BLaER1 (cell line): ENCODE results near the gene TJP2.
A peak's percentile ranks its signal among the peaks of the same experiment; 100 is the strongest.

Experiments
- H3K27ac ChIP-seq: shearing (Covaris generic); formaldehyde crosslinking; 2 replicates; pipeline ENCODE4 v1.8.1; 2022
- H3K27me3 ChIP-seq: shearing (Covaris generic); formaldehyde crosslinking; 2 replicates; pipeline ENCODE4 v1.8.1; 2022
- H3K36me3 ChIP-seq: shearing (Covaris generic); formaldehyde crosslinking; 2 replicates; pipeline ENCODE4 v1.8.1; 2022
- H3K4me1 ChIP-seq: shearing (Covaris generic); formaldehyde crosslinking; 2 replicates; pipeline ENCODE4 v1.8.1; 2022
- H3K4me2 ChIP-seq: shearing (Covaris generic); formaldehyde crosslinking; 2 replicates; pipeline ENCODE4 v1.8.1; 2022
- H3K4me3 ChIP-seq: shearing (Covaris generic); formaldehyde crosslinking; 2 replicates; pipeline ENCODE4 v1.8.1; 2022
- H3K9ac ChIP-seq: shearing (Covaris generic); formaldehyde crosslinking; 2 replicates; pipeline ENCODE4 v1.8.1; 2022
- H3K9me3 ChIP-seq: shearing (Covaris generic); formaldehyde crosslinking; 2 replicates; pipeline ENCODE4 v1.8.1; 2022
- H4K20me1 ChIP-seq: shearing (Covaris generic); formaldehyde crosslinking; 2 replicates; pipeline ENCODE4 v1.8.1; 2022
- Cebpa-rat ChIP-seq: shearing (Covaris generic); IDR thresholded peaks from 2 replicates; pipeline ENCODE4 v1.8.1; 2022

TJP2 gene

DNA sequence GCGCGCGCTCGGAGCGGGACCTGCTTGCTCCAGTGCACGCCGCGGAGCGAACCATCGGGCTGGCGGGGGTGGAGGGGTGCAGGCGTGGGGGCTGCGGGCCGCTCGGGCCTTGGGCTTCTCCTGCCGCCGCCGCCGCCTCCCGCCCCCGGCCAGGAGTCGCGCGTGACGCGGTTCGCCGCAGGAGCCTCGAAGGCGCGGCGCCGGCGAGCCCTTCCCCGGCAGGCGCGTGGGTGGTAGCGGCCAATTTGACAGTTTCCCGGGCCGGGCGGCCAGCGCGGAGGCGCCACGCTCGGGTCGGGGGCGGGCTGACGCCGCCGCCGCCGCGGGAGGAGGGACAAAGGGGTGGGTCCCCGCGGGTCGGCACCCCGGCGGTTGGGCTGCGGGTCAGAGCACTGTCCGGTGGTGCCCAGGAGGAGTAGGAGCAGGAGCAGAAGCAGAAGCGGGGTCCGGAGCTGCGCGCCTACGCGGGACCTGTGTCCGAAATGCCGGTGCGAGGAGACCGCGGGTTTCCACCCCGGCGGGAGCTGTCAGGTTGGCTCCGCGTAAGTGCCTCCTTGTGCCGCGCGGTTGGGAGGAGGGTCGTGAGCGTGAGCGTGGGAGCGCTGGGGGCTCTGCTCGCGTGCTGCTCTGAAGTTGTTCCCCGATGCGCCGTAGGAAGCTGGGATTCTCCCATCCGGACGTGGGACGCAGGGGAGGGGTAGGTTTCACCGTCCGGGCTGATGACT, at the start of gene TJP2:
Gene TJP2, plus strand, starts transcription at position 387 of the 725 bp plus-strand sequence. Its CDS starts 96 bp downstream, at position 483.
- H3K9me3 ChIP-seq = no peaks in the 10 kb centered on the region
- peak within 1 kb of the TSS; percentile 64 for H3K4me3 ChIP-seq
- no peaks in the 10 kb centered on the region for H3K36me3 ChIP-seq
- H3K27me3 ChIP-seq = peaks cover 56% of the 10 kb centered on the region
- H3K27ac ChIP-seq = no peak within 1 kb of the TSS
- H3K4me1 ChIP-seq = peaks cover 21% of the 10 kb centered on the region
- peak within 1 kb of the TSS; percentile 75 for H3K4me2 ChIP-seq
- H3K9ac ChIP-seq = peak within 1 kb of the TSS; percentile 36; the same call in 1 of the 2 replicates
- peaks cover 66% of the 10 kb centered on the region for H4K20me1 ChIP-seq
- TF ChIP-seq Cebpa-rat = no peak

DNA sequence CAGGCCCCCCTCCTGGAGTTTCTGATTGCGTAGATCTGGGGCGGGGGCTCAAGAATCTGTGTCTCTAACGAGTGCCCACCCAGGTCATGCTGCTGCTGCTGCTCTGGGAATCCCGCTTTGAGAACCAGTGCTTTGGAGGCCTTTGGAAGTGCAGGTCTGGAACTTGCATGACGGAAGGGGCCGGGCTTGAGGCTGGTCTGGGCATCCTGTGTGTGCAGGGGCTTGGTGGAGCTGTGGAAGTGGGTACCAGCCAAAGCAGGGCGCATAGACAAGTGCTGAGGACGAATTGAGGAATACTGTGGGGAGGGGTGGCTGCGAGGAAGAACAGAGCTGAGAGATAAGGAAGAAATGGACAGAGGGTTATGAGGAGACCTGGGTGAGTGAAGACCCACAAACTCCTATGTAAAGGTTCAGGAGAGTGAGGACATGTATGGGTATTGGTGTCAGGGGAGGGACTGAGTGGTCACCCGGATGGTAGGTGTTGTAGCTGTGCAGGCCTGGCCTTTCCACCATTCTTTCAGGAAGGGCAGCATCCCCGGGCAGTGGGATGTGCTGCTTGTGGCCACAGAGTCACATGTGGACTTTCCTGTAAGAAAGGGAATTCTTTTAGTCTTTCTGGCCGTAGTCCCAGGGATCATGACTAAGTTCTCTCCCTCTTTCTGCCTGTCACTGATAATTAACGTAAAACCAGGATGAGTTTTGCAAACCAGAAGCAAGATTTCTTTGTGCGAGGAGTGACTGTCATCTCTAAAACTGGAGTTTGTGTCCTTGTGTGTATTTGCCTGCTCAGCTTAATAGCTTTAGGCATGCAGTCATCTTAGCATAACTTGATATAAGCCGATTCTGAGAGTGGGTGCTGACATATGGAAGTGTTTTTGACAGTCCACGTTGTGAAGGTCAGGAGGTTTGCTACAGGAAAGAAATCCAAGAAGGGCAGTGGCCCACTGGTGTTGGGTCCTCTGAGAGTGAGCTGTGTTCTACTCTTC, 43.3 kb upstream of the TJP2 start:
- Histone ChIP-seq H3K9me3 (no peaks in the 10 kb centered on the region), H3K9ac (no peak overlapping the region), H3K4me1 (no peaks in the 10 kb centered on the region), H3K4me3 (no peak overlapping the region), H3K27ac (no peak overlapping the region), H4K20me1 (no peaks in the 10 kb centered on the region), H3K27me3 (no peaks in the 10 kb centered on the region), H3K36me3 (peaks cover 15% of the 10 kb centered on the region), H3K4me2 (no peak overlapping the region)
- no peak for TF ChIP-seq Cebpa-rat

DNA sequence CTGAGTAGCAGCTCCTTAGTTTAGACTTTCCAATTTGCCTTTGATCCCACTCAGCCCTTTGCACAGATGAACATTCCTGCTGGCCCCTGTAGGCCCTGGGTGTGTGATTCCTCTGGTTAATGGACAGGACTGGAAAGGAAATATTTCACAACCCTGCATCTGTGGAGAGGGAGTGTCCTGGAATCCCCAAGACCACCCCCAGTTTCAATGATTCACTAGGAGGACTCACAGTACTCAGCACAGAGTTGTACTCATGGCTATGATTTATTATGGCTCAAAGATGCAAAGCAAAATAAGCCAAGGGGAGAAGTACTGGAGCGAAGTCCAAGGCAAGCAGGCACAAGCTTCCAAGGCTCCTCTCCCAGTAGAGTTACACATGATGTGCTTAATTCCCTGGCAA, 42.4 kb upstream of the TJP2 start:
- no peaks in the 10 kb centered on the region for H4K20me1 ChIP-seq
- H3K9ac ChIP-seq = no peak overlapping the region

DNA sequence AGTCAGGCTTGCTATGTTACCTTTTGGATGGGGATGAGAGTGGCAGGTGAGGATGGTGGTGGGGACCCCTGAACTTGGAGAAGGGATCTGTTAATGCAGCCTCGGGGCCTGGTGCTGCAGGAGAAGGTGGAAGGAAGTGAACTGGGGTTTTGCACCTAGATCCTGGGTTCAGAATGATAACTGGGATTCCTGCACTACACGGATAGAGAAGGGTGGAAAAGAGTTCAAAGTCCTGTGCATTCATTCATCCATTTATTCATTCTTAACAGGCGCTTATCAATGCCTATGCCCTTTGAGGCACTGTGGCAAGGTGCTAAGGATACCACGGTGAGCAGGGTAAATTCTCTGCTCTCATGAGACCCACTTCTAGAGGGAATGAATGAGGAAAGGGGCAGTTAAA, 41.7 kb upstream of the TJP2 start:
- TF ChIP-seq Cebpa-rat = no peak
- Histone ChIP-seq H3K4me1 (no peaks in the 10 kb centered on the region), H4K20me1 (no peaks in the 10 kb centered on the region), H3K36me3 (peaks cover 16% of the 10 kb centered on the region), H3K27me3 (no peaks in the 10 kb centered on the region), H3K27ac (no peak overlapping the region), H3K9ac (no peak overlapping the region), H3K4me2 (no peak overlapping the region), H3K9me3 (no peaks in the 10 kb centered on the region), H3K4me3 (no peak overlapping the region)

More for the DNA sequence above, 42.4 kb upstream of the TJP2 start:
- H3K27me3 ChIP-seq = no peaks in the 10 kb centered on the region
- no peak for TF ChIP-seq Cebpa-rat
- H3K36me3 ChIP-seq = peaks cover 15% of the 10 kb centered on the region
- H3K4me3 ChIP-seq = no peak overlapping the region
- no peak overlapping the region for H3K4me2 ChIP-seq
- H3K4me1 ChIP-seq = no peaks in the 10 kb centered on the region
- H3K27ac ChIP-seq = no peak overlapping the region
- H3K9me3 ChIP-seq = no peaks in the 10 kb centered on the region

DNA sequence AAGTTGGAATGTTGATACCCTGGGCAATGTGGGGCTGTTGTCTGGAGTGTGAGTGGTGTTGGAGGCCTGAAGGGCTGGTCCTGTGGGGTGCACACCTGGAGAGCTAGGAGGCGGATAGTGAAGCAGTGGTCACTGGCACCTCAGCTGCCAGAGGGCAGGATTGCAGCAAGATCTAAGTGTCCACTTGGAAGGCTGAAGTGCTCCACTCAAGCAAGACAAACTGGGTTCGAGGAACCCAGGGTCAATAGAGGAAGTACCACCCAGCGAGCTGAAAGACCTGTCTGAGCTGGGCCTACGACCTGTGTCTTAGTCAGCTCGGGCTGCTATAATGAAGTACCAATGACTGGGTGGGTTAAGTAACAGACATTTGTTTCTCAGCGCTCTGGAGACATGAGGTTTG, 39.7 kb upstream of the TJP2 start:
- H3K4me3 ChIP-seq = no peak overlapping the region
- H3K4me2 ChIP-seq = no peak overlapping the region
- no peaks in the 10 kb centered on the region for H3K4me1 ChIP-seq
- no peak overlapping the region for H3K27ac ChIP-seq
- TF ChIP-seq Cebpa-rat = no peak
- H3K36me3 ChIP-seq = peaks cover 28% of the 10 kb centered on the region
- no peaks in the 10 kb centered on the region for H3K9me3 ChIP-seq
- H3K27me3 ChIP-seq = no peaks in the 10 kb centered on the region
- no peaks in the 10 kb centered on the region for H4K20me1 ChIP-seq
- H3K9ac ChIP-seq = no peak overlapping the region

DNA sequence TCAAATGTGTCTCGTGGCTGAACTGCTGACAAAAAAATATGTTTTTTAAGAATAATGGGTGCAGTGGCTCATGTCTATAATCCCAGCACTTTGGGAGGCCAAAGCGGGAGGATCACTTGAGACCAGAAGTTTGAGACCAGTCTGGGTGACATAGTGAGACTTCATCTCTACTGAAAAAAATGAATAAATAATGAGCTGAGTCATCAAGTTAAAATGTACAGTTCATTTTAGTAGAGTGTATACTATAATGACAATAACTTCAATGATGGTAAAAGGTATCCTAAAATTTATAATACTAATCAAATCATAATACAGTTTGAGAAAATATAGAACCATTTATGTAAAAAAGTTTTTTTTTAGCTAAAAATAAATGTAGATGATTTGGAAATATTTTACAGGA, 37.9 kb upstream of the TJP2 start:
- TF ChIP-seq Cebpa-rat = no peak
- H3K36me3 ChIP-seq = peaks cover 28% of the 10 kb centered on the region

DNA sequence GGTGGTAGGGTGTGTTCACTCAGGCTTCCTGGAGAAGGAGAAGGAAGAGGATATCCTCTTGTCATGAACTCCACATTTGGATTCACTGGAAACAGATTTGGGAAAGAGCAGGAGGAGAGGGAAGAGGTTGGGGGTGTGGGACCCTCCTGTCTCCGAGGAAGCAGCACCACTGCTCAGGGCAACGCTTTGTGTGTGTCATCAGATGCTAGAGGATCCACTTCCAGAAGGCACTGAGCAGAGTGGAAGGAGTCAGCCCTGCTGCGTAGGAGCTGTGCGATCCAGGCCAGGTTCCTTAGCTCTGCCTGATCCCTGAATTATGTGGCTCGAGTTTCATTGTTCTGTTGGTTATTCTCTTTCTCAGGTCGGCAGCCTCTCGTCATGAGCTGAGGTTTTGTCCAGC, 37.3 kb upstream of the TJP2 start:
- Histone ChIP-seq H3K9me3 (no peaks in the 10 kb centered on the region), H3K36me3 (peaks cover 28% of the 10 kb centered on the region), H3K4me1 (no peaks in the 10 kb centered on the region), H3K9ac (no peak overlapping the region), H4K20me1 (no peaks in the 10 kb centered on the region), H3K4me3 (no peak overlapping the region), H3K27ac (no peak overlapping the region), H3K27me3 (no peaks in the 10 kb centered on the region), H3K4me2 (no peak overlapping the region)
- no peak for TF ChIP-seq Cebpa-rat

More for the DNA sequence above, 37.9 kb upstream of the TJP2 start:
- H3K4me2 ChIP-seq = no peak overlapping the region
- H3K27me3 ChIP-seq = no peaks in the 10 kb centered on the region
- no peak overlapping the region for H3K4me3 ChIP-seq
- no peak overlapping the region for H3K9ac ChIP-seq
- no peaks in the 10 kb centered on the region for H3K9me3 ChIP-seq
- H3K4me1 ChIP-seq = no peaks in the 10 kb centered on the region
- H3K27ac ChIP-seq = no peak overlapping the region
- H4K20me1 ChIP-seq = no peaks in the 10 kb centered on the region

DNA sequence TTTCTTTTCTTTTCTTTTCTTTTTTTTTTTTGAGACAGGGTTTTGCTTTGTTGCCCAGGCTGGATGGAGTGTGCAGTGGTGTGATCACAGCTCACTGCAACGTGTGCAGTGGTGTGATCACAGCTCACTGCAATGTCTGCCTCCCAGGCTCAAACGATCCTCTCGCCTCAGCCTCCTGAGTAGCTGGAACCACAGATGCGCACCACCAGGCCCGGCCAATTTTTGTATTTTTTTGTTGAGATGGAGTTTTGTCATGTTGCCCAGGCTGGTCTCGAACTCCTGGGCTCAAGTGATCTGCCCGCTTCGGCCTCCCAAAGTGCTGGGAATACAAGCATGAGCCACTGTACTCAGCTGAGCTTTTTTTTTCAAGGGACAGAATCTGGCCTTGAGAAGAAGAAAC, 36.8 kb upstream of the TJP2 start:
- no peaks in the 10 kb centered on the region for H3K4me1 ChIP-seq
- H3K4me3 ChIP-seq = no peak overlapping the region
- no peaks in the 10 kb centered on the region for H3K27me3 ChIP-seq
- no peak overlapping the region for H3K27ac ChIP-seq
- H3K9me3 ChIP-seq = no peaks in the 10 kb centered on the region
- no peak overlapping the region for H3K9ac ChIP-seq
- H3K36me3 ChIP-seq = peaks cover 28% of the 10 kb centered on the region
- H4K20me1 ChIP-seq = no peaks in the 10 kb centered on the region
- H3K4me2 ChIP-seq = no peak overlapping the region
- TF ChIP-seq Cebpa-rat = no peak

DNA sequence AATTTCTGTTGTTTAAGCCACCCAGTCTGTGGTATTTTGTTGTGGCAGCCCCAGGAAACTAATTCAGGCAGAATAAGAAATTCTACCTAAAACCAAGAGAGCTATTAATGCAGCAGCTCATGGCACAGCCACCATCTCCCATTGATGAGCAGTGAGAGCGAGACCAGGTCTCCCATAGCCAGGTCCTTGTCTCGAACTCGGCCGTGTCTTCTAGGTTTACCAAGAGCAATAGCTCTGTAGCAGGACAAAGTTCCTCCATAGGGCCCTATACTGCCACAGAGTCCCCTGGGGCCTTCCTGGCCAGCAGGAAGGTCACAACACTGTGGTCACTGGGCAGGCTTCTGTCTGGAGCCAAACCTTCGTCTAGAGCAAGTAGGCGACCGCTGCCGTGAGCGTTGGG, 34.5 kb upstream of the TJP2 start:
- no peaks in the 10 kb centered on the region for H3K4me1 ChIP-seq
- H4K20me1 ChIP-seq = no peaks in the 10 kb centered on the region
- no peak for TF ChIP-seq Cebpa-rat
- no peak overlapping the region for H3K9ac ChIP-seq
- H3K27ac ChIP-seq = no peak overlapping the region
- peaks cover 15% of the 10 kb centered on the region; the same call in 1 of the 2 replicates for H3K36me3 ChIP-seq
- no peaks in the 10 kb centered on the region for H3K9me3 ChIP-seq
- no peak overlapping the region for H3K4me3 ChIP-seq
- H3K4me2 ChIP-seq = no peak overlapping the region
- H3K27me3 ChIP-seq = no peaks in the 10 kb centered on the region
